ENCODE results near the gene TMIGD3. TPM values are rescaled to one million over a fixed set of nuclear protein-coding genes. Genes with fewer than 3 reads are reported as not detected.

TMIGD3 gene
- total RNA-seq, 1 experiment from 2014 or later, result not detected

DNA sequence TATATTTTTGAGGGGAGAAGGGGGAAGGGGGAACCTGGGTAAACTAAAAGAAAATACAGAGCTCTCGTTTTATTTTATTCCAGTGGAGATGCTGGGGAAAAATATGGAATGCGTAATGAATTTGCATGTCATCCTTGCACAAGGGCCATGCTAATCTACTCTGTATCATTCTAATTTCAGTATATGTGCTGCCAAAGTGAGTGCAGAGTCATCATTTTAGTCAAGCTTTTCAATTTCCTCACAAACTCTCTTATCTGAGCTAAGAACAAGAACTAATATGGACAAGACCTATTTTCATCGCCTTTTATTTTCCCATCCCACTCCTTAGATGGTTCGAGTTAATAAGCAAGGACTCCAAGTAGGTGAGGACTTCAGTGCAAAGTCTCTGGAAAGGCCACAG lies 13.2 kb downstream of the TMIGD3 start:
- DNase-seq (ENCODE audit: unreplicated experiment), result no peak
- Mint-ChIP-seq H3K36me3 (ENCODE audit: insufficient read depth, unreplicated experiment) (no peaks in the 10 kb centered on the region), H3K4me3 (ENCODE audit: unreplicated experiment) (no peak overlapping the region), H3K9me3 (ENCODE audit: unreplicated experiment) (peaks cover 7% of the 10 kb centered on the region), H3K27me3 (ENCODE audit: insufficient read depth, unreplicated experiment) (peaks cover 21% of the 10 kb centered on the region), H3K27ac (ENCODE audit: low read depth, unreplicated experiment) (no peak overlapping the region), H3K4me1 (ENCODE audit: insufficient read depth, unreplicated experiment) (no peaks in the 10 kb centered on the region)
- ChIA-PET CTCF (interaction anchor here (0.8 to 2.4 kb wide), 2 partner anchors 8 to 249 kb away, joined by 4 to 6 read pairs; partner anchors contain the start of gene INKA2), POLR2A (interaction anchor here (0.5 to 1.5 kb wide), 3 partner anchors 13 to 130 kb away, joined by 3 to 4 read pairs (median 4); partner anchors contain the start of genes ADORA3 and TMIGD3)
- TF ChIP-seq, protein P1, sequence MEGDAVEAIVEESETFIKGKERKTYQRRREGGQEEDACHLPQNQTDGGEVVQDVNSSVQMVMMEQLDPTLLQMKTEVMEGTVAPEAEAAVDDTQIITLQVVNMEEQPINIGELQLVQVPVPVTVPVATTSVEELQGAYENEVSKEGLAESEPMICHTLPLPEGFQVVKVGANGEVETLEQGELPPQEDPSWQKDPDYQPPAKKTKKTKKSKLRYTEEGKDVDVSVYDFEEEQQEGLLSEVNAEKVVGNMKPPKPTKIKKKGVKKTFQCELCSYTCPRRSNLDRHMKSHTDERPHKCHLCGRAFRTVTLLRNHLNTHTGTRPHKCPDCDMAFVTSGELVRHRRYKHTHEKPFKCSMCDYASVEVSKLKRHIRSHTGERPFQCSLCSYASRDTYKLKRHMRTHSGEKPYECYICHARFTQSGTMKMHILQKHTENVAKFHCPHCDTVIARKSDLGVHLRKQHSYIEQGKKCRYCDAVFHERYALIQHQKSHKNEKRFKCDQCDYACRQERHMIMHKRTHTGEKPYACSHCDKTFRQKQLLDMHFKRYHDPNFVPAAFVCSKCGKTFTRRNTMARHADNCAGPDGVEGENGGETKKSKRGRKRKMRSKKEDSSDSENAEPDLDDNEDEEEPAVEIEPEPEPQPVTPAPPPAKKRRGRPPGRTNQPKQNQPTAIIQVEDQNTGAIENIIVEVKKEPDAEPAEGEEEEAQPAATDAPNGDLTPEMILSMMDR (IDR thresholded peaks at IDR 0.05; ENCODE audit: unreplicated experiment), result no peak
- intact Hi-C loops (cut with micrococcal nuclease), result no loop called here
- BruUV-seq (replicated peaks), result no TSS peak

DNA sequence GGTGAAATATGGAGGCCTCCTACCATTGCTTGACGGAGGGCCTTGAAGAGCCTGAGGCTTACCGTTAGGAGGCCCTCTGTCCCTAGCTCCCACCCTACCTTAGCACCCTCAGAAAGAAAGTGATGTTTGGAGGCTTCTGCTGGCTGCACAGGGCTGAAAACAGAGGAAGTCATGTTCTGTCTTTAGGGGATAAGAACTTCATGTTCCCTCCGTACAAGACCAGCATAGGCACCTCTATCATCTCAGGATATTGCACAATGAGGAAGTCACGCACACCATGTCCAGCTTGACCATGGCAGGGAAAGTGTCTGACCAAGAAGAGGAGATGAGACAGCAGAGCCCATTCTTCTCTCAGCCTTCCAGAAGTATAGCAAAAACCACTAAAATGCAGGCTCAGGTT lies 13.8 kb downstream of the TMIGD3 start:
- ChIA-PET POLR2A (interaction anchor here (0.5 to 1.5 kb wide), 3 partner anchors 14 to 131 kb away, joined by 3 to 4 read pairs (median 4); partner anchors contain the start of genes ADORA3 and TMIGD3), CTCF (interaction anchor here (0.7 to 2.4 kb wide), 3 partner anchors 9 to 249 kb away, joined by 3 to 6 read pairs (median 4); partner anchors contain the start of gene INKA2)
- Mint-ChIP-seq H3K9me3 (ENCODE audit: unreplicated experiment) (peaks cover 7% of the 10 kb centered on the region), H3K27me3 (ENCODE audit: insufficient read depth, unreplicated experiment) (peaks cover 15% of the 10 kb centered on the region), H3K4me3 (ENCODE audit: unreplicated experiment) (no peak overlapping the region), H3K4me1 (ENCODE audit: insufficient read depth, unreplicated experiment) (no peaks in the 10 kb centered on the region), H3K36me3 (ENCODE audit: insufficient read depth, unreplicated experiment) (no peaks in the 10 kb centered on the region), H3K27ac (ENCODE audit: low read depth, unreplicated experiment) (no peak overlapping the region)
- intact Hi-C loops (cut with micrococcal nuclease), result no loop called here
- DNase-seq (ENCODE audit: unreplicated experiment), result no peak
- TF ChIP-seq, protein P1 (IDR thresholded peaks at IDR 0.05; ENCODE audit: unreplicated experiment), result no peak
- BruUV-seq (replicated peaks), result no TSS peak

DNA sequence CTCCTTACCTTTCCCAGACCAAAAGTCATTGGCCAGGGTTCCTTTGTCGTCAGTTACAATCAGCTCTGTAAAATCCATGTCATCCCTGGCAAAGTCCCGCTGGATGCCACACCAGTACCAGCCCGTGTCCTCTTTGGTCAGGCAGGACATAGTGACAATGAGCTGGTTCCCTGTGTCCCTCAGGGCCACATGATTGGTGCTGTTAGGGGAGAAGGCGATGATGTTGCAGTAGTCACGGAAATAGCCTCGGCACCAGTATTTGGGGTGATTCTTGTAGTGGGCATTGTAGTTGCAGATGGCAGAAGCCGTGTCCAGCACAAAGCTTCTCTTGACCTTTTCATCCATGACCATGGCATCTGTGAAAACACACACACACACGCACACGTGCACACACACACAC lies 14.8 kb downstream of the TMIGD3 start:
- TF ChIP-seq, protein P1 (IDR thresholded peaks at IDR 0.05; ENCODE audit: unreplicated experiment), result no peak
- BruUV-seq (replicated peaks), result no TSS peak
- DNase-seq (ENCODE audit: unreplicated experiment), result no peak
- Mint-ChIP-seq H3K4me3 (ENCODE audit: unreplicated experiment) (no peak overlapping the region), H3K36me3 (ENCODE audit: insufficient read depth, unreplicated experiment) (no peaks in the 10 kb centered on the region), H3K4me1 (ENCODE audit: insufficient read depth, unreplicated experiment) (no peaks in the 10 kb centered on the region), H3K27ac (ENCODE audit: low read depth, unreplicated experiment) (no peak overlapping the region), H3K9me3 (ENCODE audit: unreplicated experiment) (no peaks in the 10 kb centered on the region), H3K27me3 (ENCODE audit: insufficient read depth, unreplicated experiment) (peaks cover 6% of the 10 kb centered on the region)
- CTCF ChIA-PET, result interaction anchor here (0.6 to 2.4 kb wide), 5 partner anchors 10 to 1590 kb away, joined by 3 to 6 read pairs (median 3); no protein-coding TSS in a partner anchor
- POLR2A ChIA-PET, result interaction anchor here (0.6 kb wide), 1 partner anchor 95 kb away, joined by 3 read pairs; no protein-coding TSS in a partner anchor
- intact Hi-C loops (cut with micrococcal nuclease), result no loop called here

DNA sequence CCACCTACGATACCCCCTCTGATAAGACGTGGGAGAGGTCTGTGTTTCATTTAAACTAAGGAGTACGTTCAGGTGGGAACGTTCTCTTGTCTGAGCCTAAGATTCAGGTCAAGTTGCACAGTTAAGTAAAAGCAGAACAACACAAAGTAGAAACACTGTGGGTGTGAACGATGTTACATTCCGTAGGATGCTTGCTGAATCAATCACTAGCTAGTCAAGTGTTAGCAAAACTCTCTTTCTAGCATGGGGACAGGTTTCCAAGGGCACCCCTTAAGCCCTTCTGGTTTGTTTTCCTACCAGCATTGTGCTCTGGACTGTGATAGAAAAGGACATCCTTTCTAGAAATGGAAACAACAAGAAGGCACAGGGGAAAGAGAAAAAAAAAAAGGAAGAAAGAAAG lies 16.3 kb downstream of the TMIGD3 start:
- TF ChIP-seq, protein P1 (IDR thresholded peaks at IDR 0.05; ENCODE audit: unreplicated experiment), result no peak
- H3K4me1 Mint-ChIP-seq (ENCODE audit: insufficient read depth, unreplicated experiment), result no peaks in the 10 kb centered on the region
- no peak overlapping the region for H3K4me3 Mint-ChIP-seq (ENCODE audit: unreplicated experiment)
- DNase-seq (ENCODE audit: unreplicated experiment), result no peak
- intact Hi-C loops (cut with micrococcal nuclease), result no loop called here
- no TSS peak for BruUV-seq (replicated peaks)
- H3K36me3 Mint-ChIP-seq (ENCODE audit: insufficient read depth, unreplicated experiment), result no peaks in the 10 kb centered on the region
- H3K27me3 Mint-ChIP-seq (ENCODE audit: insufficient read depth, unreplicated experiment), result no peaks in the 10 kb centered on the region
- ChIA-PET POLR2A (no interaction called here), CTCF (interaction anchor here (0.6 kb wide), 1 partner anchor 451 kb away, joined by 3 read pairs; no protein-coding TSS in a partner anchor)
- H3K9me3 Mint-ChIP-seq (ENCODE audit: unreplicated experiment), result no peaks in the 10 kb centered on the region
- no peak overlapping the region for H3K27ac Mint-ChIP-seq (ENCODE audit: low read depth, unreplicated experiment)

Measured in MCF 10A (cell line).